Effector memory CD4-positive, alpha-beta T cell (primary cell): Measurements from ENCODE around the gene ART1.
"Not testable (repeated sequence)": the region's sequence is repeated elsewhere in the genome, so short reads cannot be mapped to it uniquely, and the experiment has no call there.

Experiments used
- DNase-seq, 3 donors: peaks; one replicate each; pipeline ENCODE4 v3.0.0-alpha.2; 2020
- H3K27ac ChIP-seq: 2 replicates; pipeline ENCODE4 v1.7.0; 2013; ENCODE audit warnings: mild to moderate bottlenecking, low read length, moderate library complexity; ENCODE audit not compliant: insufficient read depth, poor library complexity, severe bottlenecking
- H3K27me3 ChIP-seq: replicated peaks from 2 replicates; pipeline ENCODE4 v1.7.0; 2013; ENCODE audit warnings: mild to moderate bottlenecking, low read length; ENCODE audit not compliant: insufficient read depth, control insufficient read depth, poor library complexity, severe bottlenecking
- H3K36me3 ChIP-seq: 2 replicates; pipeline ENCODE4 v1.7.0; 2013; ENCODE audit warnings: mild to moderate bottlenecking, low read length, moderate library complexity; ENCODE audit not compliant: control insufficient read depth, insufficient read depth
- H3K4me1 ChIP-seq: 2 replicates; pipeline ENCODE4 v1.7.0; 2013; ENCODE audit warnings: low read length, mild to moderate bottlenecking; ENCODE audit not compliant: control insufficient read depth, insufficient read depth, poor library complexity, severe bottlenecking
- H3K4me3 ChIP-seq: 2 replicates; pipeline ENCODE4 v1.7.0; 2013; ENCODE audit warnings: low read length, low read depth, mild to moderate bottlenecking; ENCODE audit not compliant: insufficient read depth, poor library complexity, severe bottlenecking
- H3K9me3 ChIP-seq: 2 replicates; pipeline ENCODE4 v1.7.0; 2013; ENCODE audit warnings: mild to moderate bottlenecking, low read length, moderate library complexity; ENCODE audit not compliant: control insufficient read depth

Gene ART1

DNA sequence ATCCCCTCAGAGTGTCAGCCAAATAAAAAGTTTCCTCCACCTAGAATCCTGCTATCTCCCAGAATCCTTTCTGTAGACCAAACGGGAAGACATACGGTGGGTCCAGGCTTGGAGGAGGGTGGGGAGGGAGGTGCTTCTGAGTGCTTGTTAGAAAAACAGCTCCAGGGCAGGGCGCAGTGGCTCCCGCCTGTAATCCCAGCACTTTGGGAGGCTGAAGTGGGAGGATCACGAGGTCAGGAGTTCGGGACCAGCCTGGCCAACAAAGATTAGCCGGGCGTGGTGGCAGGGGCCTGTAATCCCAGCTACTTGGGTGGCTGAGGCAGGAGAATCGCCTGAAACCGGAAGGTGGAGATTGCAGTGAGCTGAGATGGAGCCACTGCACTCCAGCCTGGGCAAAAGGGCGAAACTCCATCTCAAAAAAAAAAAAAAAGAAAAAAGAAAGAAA is 1.8 kb upstream of the ART1 start:
- H3K27me3 ChIP-seq, H3K36me3 ChIP-seq, DNase-seq, H3K4me3 ChIP-seq, H3K9me3 ChIP-seq, H3K27ac ChIP-seq: not testable (repeated sequence)
- H3K4me1 ChIP-seq: peaks cover 11% of the 10 kb centered on the region

DNA sequence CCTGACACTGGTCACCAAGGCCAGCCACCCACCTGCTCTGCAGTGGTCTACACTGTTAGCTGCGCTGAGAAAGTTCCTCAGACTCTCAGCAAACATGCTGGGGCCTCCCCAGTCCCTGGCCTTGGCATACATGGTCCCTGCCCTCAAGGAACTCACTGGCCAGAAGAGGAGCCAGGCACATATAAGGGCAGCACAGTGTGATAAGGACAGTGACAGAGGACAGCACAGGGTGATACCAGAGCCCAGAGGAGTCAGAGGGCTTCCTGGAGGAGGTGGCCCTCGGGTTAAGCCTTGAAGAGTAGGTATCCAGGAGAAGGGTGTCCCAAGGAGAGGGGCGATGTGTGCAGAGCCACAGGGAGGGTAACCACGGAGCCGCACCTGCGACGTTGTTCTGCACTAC is 624 bp downstream of the ART1 start:
- Histone ChIP-seq H3K27me3 (peaks cover 3% of the 10 kb centered on the region), H3K4me3 (no peak overlapping the region), H3K4me1 (peaks cover 11% of the 10 kb centered on the region), H3K9me3 (no peaks in the 10 kb centered on the region), H3K36me3 (no peaks in the 10 kb centered on the region), H3K27ac (no peak overlapping the region)
- DNase-seq: no peak

DNA sequence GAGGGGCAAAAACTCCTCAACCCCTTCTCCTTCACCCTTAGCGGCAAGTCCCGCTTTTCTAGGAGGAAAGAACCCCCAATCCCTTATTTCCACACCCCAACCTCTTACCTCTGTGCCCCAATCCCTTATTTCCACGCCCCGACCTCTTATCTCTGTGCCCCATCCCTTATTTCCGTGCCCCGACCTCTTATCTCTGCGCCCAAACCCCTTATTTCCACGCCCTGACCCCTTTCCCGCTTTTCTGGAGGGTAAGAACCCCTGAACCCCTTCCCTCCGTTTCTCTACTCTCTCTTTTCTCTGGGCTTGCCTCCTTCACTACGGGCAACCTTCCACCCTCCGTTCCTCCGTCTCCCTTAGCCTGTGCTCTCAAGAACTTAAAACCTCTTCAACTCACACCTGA is 3.9 kb downstream of the ART1 start:
- H3K4me3 ChIP-seq, H3K27me3 ChIP-seq, H3K27ac ChIP-seq, DNase-seq, H3K9me3 ChIP-seq, H3K4me1 ChIP-seq, H3K36me3 ChIP-seq: not testable (repeated sequence)

DNA sequence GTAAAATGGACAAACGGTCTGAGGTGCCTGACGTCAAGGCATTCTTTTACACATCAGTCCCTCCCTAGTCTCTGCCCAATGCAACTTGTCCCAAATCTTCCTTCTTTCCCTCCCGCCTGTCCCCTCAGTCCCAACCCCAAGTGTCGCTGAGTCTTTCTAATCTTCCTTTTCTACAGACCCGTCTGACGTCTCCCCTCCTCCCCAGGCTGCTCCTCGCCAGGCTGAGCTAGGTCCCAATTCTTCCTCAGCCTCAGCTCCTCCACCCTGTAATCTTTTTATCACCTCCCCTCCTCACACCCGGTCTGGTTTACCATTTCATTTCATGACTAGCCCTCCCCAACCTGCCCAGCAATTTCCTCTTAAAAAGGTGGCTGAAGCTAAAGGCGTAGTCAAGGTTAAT is 4.4 kb downstream of the ART1 start:
- H3K27ac ChIP-seq, H3K9me3 ChIP-seq, DNase-seq, H3K27me3 ChIP-seq, H3K36me3 ChIP-seq, H3K4me3 ChIP-seq, H3K4me1 ChIP-seq: not testable (repeated sequence)

DNA sequence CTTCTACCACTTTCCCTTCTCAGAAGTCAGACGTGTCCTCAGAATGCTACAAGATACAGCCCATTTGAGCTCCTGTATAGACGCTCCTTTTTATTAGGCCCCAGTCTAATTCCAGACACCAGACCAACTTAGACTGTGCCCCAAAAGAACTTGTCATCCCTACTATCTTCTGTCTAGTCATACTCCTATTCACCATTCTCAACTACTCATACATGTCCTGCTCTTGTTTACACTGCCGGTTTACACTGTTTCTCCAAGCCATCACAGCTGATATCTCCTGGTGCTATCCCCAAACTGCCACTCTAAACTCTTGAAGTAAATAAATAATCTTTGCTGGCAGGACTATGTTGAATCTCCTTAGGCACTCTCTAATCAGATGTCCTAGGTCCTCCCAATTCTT is 7.6 kb downstream of the ART1 start:
- H3K4me1 ChIP-seq, H3K27me3 ChIP-seq, H3K27ac ChIP-seq, H3K4me3 ChIP-seq, H3K9me3 ChIP-seq, H3K36me3 ChIP-seq, DNase-seq: not testable (repeated sequence)

DNA sequence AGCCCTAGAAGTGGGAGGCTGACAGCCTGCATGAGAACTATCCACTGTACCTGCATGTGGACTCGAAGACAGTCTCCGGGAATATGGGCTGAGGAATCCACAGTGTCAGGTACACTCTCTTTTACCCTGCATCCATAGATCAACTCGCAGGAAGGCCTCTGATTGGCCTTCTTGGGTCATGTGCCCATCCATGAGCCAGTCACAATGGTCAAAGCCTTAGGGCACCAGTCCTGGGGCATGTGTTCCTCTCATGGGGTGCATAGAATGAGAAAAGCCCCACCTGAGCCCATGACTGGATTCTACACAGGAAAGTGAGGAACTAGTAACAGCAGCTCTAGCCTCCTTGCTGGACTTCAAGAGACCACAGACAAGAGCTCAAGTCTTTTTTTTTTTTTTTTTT is 10.6 kb downstream of the ART1 start:
- Histone ChIP-seq H3K36me3 (no peaks in the 10 kb centered on the region), H3K4me1 (no peaks in the 10 kb centered on the region), H3K9me3 (no peaks in the 10 kb centered on the region), H3K4me3 (no peak overlapping the region), H3K27me3 (peaks cover 3% of the 10 kb centered on the region), H3K27ac (no peak overlapping the region)
- DNase-seq: no peak

DNA sequence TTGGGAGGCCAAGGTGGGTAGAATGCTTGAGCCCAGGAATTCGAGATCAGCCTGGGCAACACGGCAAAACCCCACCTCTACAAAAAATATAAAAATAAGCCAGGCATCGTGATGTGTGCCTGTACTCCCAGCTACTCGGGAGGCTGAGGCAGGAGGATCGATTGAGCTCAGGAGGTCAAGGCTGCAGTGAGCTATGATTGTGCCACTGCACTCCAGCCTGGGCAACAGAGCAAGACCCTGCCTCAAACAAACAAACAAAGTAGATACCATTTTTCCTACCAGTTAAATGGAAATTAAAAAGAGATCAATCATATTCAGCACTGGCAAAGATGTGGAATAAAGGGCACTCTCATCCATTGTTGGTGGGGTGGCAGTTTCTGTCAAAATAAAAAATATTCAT is 12.4 kb downstream of the ART1 start:
- not testable (repeated sequence) for H3K27me3 ChIP-seq, H3K9me3 ChIP-seq, H3K36me3 ChIP-seq, DNase-seq, H3K4me3 ChIP-seq, H3K4me1 ChIP-seq, H3K27ac ChIP-seq

DNA sequence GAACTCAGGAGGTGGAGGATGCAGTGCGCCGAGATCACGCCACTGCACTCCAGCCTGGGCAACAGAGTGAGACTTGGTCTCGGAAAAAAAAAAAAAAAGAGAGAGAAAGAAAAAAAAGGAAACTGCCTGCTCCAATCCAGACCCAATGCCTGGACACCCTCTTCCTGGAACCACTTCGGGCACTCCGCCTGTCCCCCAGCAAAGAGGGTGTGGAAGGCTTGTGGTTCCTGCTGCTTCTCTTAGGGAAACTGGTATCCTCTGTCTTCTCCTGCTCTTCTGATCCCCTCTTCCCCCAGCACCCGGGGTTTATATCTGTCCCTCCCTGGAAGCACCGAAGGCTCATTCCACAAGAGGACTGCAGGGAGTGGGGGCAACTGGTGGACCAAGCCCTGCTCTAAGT is 13.3 kb downstream of the ART1 start:
- H3K4me1 ChIP-seq: no peaks in the 10 kb centered on the region
- H3K9me3 ChIP-seq: no peaks in the 10 kb centered on the region
- no peak for DNase-seq
- no peak overlapping the region for H3K27ac ChIP-seq
- no peaks in the 10 kb centered on the region for H3K36me3 ChIP-seq
- H3K4me3 ChIP-seq: no peak overlapping the region
- H3K27me3 ChIP-seq: peaks cover 3% of the 10 kb centered on the region

DNA sequence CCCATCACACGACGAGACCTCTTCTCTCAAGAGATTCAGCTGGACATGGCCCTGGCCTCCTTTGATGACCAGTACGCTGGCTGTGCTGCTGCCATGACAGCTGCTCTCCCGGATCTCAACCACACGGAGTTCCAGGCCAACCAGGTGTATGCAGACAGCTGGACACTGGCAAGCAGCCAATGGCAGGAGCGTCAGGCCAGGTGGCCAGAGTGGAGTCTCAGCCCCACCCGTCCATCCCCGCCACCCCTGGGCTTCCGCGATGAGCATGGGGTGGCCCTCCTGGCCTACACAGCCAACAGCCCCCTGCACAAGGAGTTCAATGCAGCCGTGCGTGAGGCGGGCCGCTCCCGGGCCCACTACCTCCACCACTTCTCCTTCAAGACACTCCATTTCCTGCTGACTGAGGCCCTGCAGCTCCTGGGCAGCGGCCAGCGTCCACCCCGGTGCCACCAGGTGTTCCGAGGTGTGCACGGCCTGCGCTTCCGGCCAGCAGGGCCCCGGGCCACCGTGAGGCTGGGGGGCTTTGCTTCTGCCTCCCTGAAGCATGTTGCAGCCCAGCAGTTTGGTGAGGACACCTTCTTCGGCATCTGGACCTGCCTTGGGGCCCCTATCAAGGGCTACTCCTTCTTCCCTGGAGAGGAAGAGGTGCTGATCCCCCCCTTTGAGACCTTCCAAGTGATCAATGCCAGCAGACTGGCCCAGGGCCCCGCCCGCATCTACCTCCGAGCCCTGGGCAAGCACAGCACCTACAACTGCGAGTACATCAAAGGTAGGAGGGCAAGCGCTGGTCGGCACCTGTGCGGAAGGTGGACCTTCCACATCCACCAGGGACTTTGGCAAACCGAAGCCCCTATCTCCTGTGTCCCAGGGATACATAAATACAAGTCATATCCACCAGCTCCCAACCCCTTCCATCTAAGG is 14.9 kb downstream of the ART1 start:
- Histone ChIP-seq H3K4me1 (no peaks in the 10 kb centered on the region), H3K9me3 (no peaks in the 10 kb centered on the region), H3K27me3 (peaks cover under 1% of the 10 kb centered on the region), H3K36me3 (no peaks in the 10 kb centered on the region), H3K27ac (no peak overlapping the region), H3K4me3 (no peak overlapping the region)
- DNase-seq: no peak

DNA sequence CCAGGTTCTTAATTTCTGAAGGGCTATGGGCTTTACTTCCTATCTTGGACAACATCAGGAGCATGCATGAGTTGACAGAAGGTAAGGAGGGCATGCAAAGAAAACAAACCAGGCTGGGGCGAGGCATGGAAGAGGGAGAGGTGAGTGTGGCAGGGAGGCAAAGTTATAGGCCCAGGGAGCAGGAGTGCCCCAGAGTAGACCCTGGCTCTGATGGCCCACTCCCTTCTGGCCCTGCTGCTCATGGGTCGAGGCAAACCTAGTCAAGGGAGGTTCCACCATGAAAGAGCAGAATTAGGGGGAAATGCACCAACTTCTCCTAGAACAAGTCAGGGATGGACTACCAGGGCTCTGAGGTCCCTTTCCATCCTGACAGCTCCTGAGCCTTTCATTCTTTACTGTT is 16.0 kb downstream of the ART1 start:
- Histone ChIP-seq H3K27ac (no peak overlapping the region), H3K9me3 (no peaks in the 10 kb centered on the region), H3K4me3 (no peak overlapping the region), H3K36me3 (peaks cover 7% of the 10 kb centered on the region), H3K27me3 (no peaks in the 10 kb centered on the region), H3K4me1 (no peaks in the 10 kb centered on the region)
- no peak for DNase-seq
